ENCODE data around the gene CLSTN2.
A peak's percentile ranks its signal among the peaks of the same experiment; 100 is the strongest.

CLSTN2 gene

DNA sequence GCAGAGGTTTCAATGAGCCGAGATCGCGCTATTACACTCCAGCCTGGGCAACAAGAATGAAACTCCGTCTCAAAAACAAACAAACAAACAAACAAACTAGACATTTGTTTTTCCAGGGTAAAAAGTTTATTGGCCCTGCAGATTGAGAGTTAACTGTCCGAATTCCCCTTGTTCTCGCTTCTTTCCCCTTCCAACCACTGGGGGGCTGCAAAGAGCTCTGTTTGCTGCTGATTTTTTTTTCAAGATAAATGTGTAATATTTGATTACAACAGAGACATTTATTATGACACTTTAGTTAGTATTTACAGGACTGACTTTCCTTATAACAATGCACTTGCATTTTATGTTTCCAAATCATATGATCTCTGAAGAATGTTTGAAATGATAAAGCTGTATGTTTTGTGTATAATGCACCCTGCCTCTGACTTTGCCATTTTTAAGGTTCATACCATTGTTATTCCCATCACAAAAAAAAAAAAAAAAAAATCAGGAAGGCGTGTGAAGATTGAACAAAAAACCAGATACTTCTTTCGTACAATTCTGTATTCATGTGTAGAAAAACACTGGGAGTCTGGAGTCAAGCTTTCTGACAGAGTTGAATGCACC is 2.8 kb downstream of the CLSTN2 start:
- DNase-seq: peak; percentile 44
- Histone ChIP-seq H3K27me3 (ENCODE audit: insufficient read depth, low read depth, severe bottlenecking) (no peaks in the 10 kb centered on the region), H3K36me3 (no peaks in the 10 kb centered on the region), H3K27ac (no peak overlapping the region), H3K9me3 (ENCODE audit: severe bottlenecking) (no peaks in the 10 kb centered on the region), H3K4me3 (ENCODE audit: low read depth, low read length) (no peak overlapping the region)
- TF ChIP-seq, protein P1, sequence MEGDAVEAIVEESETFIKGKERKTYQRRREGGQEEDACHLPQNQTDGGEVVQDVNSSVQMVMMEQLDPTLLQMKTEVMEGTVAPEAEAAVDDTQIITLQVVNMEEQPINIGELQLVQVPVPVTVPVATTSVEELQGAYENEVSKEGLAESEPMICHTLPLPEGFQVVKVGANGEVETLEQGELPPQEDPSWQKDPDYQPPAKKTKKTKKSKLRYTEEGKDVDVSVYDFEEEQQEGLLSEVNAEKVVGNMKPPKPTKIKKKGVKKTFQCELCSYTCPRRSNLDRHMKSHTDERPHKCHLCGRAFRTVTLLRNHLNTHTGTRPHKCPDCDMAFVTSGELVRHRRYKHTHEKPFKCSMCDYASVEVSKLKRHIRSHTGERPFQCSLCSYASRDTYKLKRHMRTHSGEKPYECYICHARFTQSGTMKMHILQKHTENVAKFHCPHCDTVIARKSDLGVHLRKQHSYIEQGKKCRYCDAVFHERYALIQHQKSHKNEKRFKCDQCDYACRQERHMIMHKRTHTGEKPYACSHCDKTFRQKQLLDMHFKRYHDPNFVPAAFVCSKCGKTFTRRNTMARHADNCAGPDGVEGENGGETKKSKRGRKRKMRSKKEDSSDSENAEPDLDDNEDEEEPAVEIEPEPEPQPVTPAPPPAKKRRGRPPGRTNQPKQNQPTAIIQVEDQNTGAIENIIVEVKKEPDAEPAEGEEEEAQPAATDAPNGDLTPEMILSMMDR (IDR thresholded peaks at IDR 0.05; ENCODE audit: low read depth, low read length): peak; percentile 58

DNA sequence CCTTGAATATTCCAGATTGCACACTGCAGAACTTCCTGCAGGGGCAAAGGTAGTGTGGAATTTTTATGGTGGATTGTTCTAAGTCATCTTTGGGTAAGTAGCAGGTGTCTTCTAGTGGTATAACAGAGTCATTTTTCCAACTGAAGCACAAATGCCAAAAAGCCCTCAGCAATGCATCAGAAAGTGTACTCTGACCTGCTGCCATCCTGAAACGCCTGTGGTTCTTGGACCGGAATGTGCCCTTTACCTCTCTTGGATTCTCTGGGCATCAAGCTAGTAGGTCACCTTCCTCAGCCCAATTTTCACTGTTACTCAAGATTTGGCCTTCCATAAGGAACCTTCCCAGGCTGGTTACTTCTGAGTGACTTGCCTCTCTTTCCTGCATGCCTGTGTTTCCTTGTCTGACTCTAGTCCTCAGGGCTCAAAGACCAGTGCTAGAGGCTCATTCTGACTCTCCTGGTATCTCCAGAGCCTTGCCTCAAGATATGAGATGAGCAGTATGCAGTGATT is 4.8 kb downstream of the CLSTN2 start:
- Histone ChIP-seq H3K9me3 (ENCODE audit: severe bottlenecking) (no peaks in the 10 kb centered on the region), H3K4me3 (ENCODE audit: low read depth, low read length) (no peak overlapping the region), H3K27ac (no peak overlapping the region), H3K27me3 (ENCODE audit: insufficient read depth, low read depth, severe bottlenecking) (no peaks in the 10 kb centered on the region), H3K36me3 (no peaks in the 10 kb centered on the region)
- TF ChIP-seq, protein P1 (IDR thresholded peaks at IDR 0.05; ENCODE audit: low read depth, low read length): no peak
- DNase-seq: no peak

DNA sequence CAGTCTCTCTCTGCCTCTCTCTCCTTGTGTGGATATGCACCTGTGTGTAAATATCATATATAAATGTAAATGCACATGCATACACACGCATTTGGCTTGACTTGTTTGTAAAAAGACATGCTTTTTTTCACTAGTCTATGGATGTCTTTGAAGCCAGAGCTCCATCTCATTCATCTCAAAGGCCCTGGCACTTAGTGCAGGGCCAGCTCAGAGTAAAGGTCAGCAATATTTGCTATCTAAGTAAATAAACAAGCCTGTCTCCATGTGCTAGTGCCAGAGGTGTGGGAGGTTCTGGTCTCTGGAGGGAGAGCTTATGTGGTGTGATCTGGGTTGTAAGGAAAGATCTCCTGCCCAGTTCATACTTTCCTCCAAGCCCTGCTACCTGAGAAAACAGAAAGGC is 5.6 kb downstream of the CLSTN2 start:
- Histone ChIP-seq H3K9me3 (ENCODE audit: severe bottlenecking) (no peaks in the 10 kb centered on the region), H3K27ac (no peak overlapping the region), H3K27me3 (ENCODE audit: insufficient read depth, low read depth, severe bottlenecking) (no peaks in the 10 kb centered on the region), H3K4me3 (ENCODE audit: low read depth, low read length) (no peak overlapping the region), H3K36me3 (no peaks in the 10 kb centered on the region)
- TF ChIP-seq, protein P1 (IDR thresholded peaks at IDR 0.05; ENCODE audit: low read depth, low read length): no peak
- DNase-seq: no peak

DNA sequence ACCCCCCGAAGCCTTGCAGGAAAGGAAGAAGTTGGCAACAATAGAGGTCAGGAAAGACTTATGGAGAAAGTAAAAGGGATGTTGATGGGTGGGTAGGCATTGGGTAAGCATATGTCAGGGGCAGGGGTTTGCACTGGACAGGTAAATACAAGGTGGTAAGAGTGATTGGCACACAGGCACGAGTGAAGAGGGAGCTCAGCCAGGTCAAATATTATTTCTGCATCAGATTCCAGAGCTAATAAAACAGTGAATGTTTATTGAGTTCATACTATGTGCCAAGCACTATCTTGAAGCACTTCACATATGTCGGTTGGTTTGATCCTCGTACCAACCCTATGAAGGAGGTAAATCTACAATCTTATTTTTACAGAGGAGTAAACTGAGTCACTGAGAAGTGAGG is 6.6 kb downstream of the CLSTN2 start:
- Histone ChIP-seq H3K9me3 (ENCODE audit: severe bottlenecking) (no peaks in the 10 kb centered on the region), H3K27me3 (ENCODE audit: insufficient read depth, low read depth, severe bottlenecking) (no peaks in the 10 kb centered on the region), H3K36me3 (no peaks in the 10 kb centered on the region), H3K4me3 (ENCODE audit: low read depth, low read length) (no peak overlapping the region), H3K27ac (no peak overlapping the region)
- TF ChIP-seq, protein P1 (IDR thresholded peaks at IDR 0.05; ENCODE audit: low read depth, low read length): no peak
- DNase-seq: no peak

DNA sequence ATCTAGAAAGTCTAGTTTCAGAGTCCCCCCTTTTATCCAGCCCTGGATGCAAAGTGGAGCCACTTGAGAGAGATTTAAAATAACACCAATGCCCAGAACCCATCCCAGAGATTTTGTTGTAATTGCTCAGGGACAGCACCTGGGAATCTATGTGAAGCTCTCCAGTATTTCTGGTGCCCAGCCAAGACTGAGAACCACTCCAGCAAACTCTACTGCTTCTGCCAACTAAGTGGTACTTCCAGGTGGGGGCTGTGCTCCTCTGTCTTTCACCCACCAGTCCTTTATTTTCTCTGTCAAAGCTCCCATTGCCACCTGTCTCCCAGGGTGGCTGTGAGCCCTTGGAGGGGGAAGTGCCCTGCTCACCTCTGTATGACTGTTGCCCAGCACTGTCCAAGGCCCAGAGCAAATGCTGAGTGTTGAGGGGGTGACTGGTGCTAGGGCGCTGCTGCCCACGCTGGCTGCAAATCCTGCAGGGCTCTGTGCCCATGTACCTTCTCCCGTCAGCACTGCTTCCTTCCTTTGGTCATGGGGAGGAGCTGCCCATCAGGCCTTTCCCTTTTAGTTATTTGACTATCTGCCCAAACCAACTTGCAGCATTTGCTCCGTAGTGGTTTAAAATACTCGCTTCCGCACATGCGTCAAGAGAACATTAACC is 9.4 kb downstream of the CLSTN2 start:
- Histone ChIP-seq H3K27me3 (ENCODE audit: insufficient read depth, low read depth, severe bottlenecking) (no peaks in the 10 kb centered on the region), H3K27ac (no peak overlapping the region), H3K9me3 (ENCODE audit: severe bottlenecking) (no peaks in the 10 kb centered on the region), H3K4me3 (ENCODE audit: low read depth, low read length) (no peak overlapping the region), H3K36me3 (no peaks in the 10 kb centered on the region)
- DNase-seq: no peak
- TF ChIP-seq, protein P1 (IDR thresholded peaks at IDR 0.05; ENCODE audit: low read depth, low read length): no peak

Data from WERI-Rb-1 (cell line).